ENCODE measurements around the gene GLIS1.

DNA sequence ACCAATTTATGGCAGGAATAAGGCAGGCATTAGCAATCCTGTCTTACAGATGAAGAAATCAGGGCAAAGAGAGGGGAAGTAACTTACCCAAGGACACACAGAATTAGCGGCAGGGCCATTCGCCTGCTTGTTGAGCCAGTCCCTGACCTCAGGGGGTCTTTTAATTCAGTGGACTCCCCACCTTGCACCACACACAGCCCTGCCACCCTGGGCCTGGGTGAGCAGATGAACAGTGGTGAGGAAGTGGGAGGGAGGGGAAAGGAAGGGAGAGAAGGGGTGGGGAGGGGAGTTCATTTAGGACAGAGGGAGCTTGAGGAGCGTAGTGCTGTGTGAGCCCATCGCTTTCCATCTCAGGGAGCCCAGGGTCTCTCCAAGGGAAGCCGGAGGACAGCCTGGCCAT lies 34.7 kb downstream of the GLIS1 start:
- TF ChIP-seq, protein P1, sequence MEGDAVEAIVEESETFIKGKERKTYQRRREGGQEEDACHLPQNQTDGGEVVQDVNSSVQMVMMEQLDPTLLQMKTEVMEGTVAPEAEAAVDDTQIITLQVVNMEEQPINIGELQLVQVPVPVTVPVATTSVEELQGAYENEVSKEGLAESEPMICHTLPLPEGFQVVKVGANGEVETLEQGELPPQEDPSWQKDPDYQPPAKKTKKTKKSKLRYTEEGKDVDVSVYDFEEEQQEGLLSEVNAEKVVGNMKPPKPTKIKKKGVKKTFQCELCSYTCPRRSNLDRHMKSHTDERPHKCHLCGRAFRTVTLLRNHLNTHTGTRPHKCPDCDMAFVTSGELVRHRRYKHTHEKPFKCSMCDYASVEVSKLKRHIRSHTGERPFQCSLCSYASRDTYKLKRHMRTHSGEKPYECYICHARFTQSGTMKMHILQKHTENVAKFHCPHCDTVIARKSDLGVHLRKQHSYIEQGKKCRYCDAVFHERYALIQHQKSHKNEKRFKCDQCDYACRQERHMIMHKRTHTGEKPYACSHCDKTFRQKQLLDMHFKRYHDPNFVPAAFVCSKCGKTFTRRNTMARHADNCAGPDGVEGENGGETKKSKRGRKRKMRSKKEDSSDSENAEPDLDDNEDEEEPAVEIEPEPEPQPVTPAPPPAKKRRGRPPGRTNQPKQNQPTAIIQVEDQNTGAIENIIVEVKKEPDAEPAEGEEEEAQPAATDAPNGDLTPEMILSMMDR (IDR thresholded peaks at IDR 0.05 in 4 of 5, conservative IDR thresholded peaks at IDR 0.05 in 1 of 5): no peak
- TF ChIP-seq POLR2A (IDR thresholded peaks at IDR 0.05): no peak
